K562 (cell line): ENCODE data around the gene LSS. TPM values are rescaled to one million over a fixed set of nuclear protein-coding genes. Genes with fewer than 3 reads are reported as not detected.

Experiments used
- ATAC-seq: fragments of 200-7000 bp; cut with Tn5 transposase; 3 replicates; pipeline ENCODE4 v1.9.1; 2020; ENCODE audit warnings: moderate library complexity
- BruUV-seq: library from RNA; stranded (reverse); fragments of 400-500 nt; replicated peaks from 2 replicates; lab custom pipeline; 2021; lab: Mats Ljungman, UMichigan
- CTCF ChIA-PET: fragments of 300-600 bp; formaldehyde crosslinking; extraction: SDS; loops from one replicate; lab custom pipeline; 2021; ENCODE audit warnings: low intra/inter-chr PET ratio; lab: Yijun Ruan, JAX
- POLR2A ChIA-PET: fragments of 300-600, 350-650 bp; sonication (Branson Sonifier 250); formaldehyde crosslinking; extraction: SDS; loops from one replicate; lab custom pipeline; 2021; ENCODE audit warnings: antibody characterized with exemption, inconsistent platforms; lab: Yijun Ruan, JAX
- DNase-seq, 4 experiments: peaks; one replicate each; pipeline versions ENCODE4 v3.0.0 to v3.0.0-alpha.2; 2011 to 2018; ENCODE audit warnings: low spot score in 3 of 4, mixed read lengths in 3 of 4; ENCODE audit errors: extremely low read depth in 1 of 4
- FAIRE-seq: peaks from 2 replicates; lab custom pipeline; 2011; peaks lifted over from hg19 to GRCh38; lab: Jason Lieb, UNC
- H2AFZ ChIP-seq: 2 replicates; pipeline ENCODE4 v1.6.0; 2011; ENCODE audit warnings: low read depth, low read length, control low read depth, inconsistent platforms
- H3K27ac ChIP-seq: fragments of 200-600 bp; 3 replicates; pipeline ENCODE4 v1.8.0; 2011; ENCODE audit warnings: low read depth, mild to moderate bottlenecking, control low read depth, inconsistent platforms, low read length, moderate library complexity, mixed read lengths; ENCODE audit errors: extremely low read depth
- H3K27me3 ChIP-seq, 2 experiments: fragments of 300-600 bp in 1 of 2; 2 replicates in 1 of 2; 3 replicates in 1 of 2; pipeline versions ENCODE4 v1.6.0 to v1.8.0; 2011; ENCODE audit warnings: inconsistent platforms in 2 of 2, low read length in 2 of 2, mild to moderate bottlenecking in 1 of 2, mixed read lengths in 1 of 2, moderate library complexity in 1 of 2; ENCODE audit not compliant: control insufficient read depth in 2 of 2, insufficient read depth in 2 of 2
- H3K36me3 ChIP-seq: fragments of 300-600 bp; 3 replicates; pipeline ENCODE4 v1.8.0; 2011; ENCODE audit warnings: mild to moderate bottlenecking, low read length, inconsistent platforms; ENCODE audit not compliant: control insufficient read depth, insufficient read depth
- H3K4me1 ChIP-seq, 2 experiments: fragments of 200-600 bp in 1 of 2; replicated peaks in 1 of 2; 2 replicates in 1 of 2; 3 replicates in 1 of 2; pipeline versions ENCODE4 v1.5.1 to v1.8.0; 2011; ENCODE audit warnings: inconsistent platforms in 2 of 2, low read length in 2 of 2, mild to moderate bottlenecking in 1 of 2, mixed read lengths in 1 of 2, moderate library complexity in 1 of 2; ENCODE audit not compliant: control insufficient read depth in 2 of 2, insufficient read depth in 2 of 2
- H3K4me2 ChIP-seq: 2 replicates; pipeline ENCODE4 v1.6.1; 2011; ENCODE audit warnings: low read length, control low read depth, inconsistent platforms, mixed read lengths; ENCODE audit not compliant: insufficient read depth
- H3K4me3 ChIP-seq: fragments of 200-600 bp; sonication (generic), shearing (Covaris generic); 2 replicates; pipeline ENCODE4 v1.5.1; 2016; ENCODE audit warnings: control low read depth, inconsistent platforms
- H3K79me2 ChIP-seq: fragments of 200-600 bp; 3 replicates; pipeline ENCODE4 v1.8.0; 2011; ENCODE audit warnings: low read length, inconsistent platforms; ENCODE audit not compliant: control insufficient read depth, insufficient read depth
- H3K9ac ChIP-seq, 2 experiments: 2 replicates each; pipeline versions ENCODE4 v1.6.0 to v1.6.1; 2011; ENCODE audit warnings: low read depth in 2 of 2, low read length in 2 of 2, control low read depth in 1 of 2, inconsistent platforms in 1 of 2, mild to moderate bottlenecking in 1 of 2, mixed read lengths in 1 of 2; ENCODE audit not compliant: insufficient read depth in 1 of 2
- H3K9me1 ChIP-seq: one replicate; pipeline ENCODE4 v1.6.0; 2011; ENCODE audit warnings: inconsistent platforms, mild to moderate bottlenecking, low read length, moderate library complexity; ENCODE audit not compliant: control insufficient read depth, insufficient read depth
- H3K9me3 ChIP-seq: replicated peaks from 2 replicates; pipeline ENCODE4 v1.5.1; 2011; ENCODE audit warnings: low read depth, low read length, inconsistent platforms; ENCODE audit not compliant: control insufficient read depth, insufficient read depth
- H4K20me1 ChIP-seq: replicated peaks from 2 replicates; pipeline ENCODE4 v1.6.1; 2011; ENCODE audit warnings: low read length, inconsistent platforms, mixed read lengths; ENCODE audit not compliant: control insufficient read depth, insufficient read depth
- FOXA1 ChIP-seq: fragments of 450-650 bp; IDR thresholded peaks from 2 replicates; pipeline ENCODE4 v1.6.1; 2016; ENCODE audit warnings: mild to moderate bottlenecking, borderline replicate concordance
- KLF16 ChIP-seq: IDR thresholded peaks from 2 replicates; pipeline ENCODE4 v1.6.1; 2016; ENCODE audit warnings: antibody characterized with exemption
- TRIM24 ChIP-seq, 2 experiments: fragments of 450-650 bp; IDR thresholded peaks; 2 replicates each; pipeline ENCODE4 v1.6.1; 2016
- ZBTB1 ChIP-seq: sonication (generic); formaldehyde crosslinking; IDR thresholded peaks from 2 replicates; pipeline ENCODE4 v1.8.1; 2023; ENCODE audit warnings: missing genetic modification reagents, low read depth, mild to moderate bottlenecking, borderline replicate concordance
- ZNF785 ChIP-seq: fragments of 250-450 bp; sonication (Bioruptor Pico); IDR thresholded peaks from 2 replicates; pipeline ENCODE4 v1.4.0; 2020; ENCODE audit warnings: mild to moderate bottlenecking
- WGBS: fragments of 100-300 bp; shearing (Covaris generic); methylation state at CpG from one replicate; pipeline ENCODE4 v1.1.6; 2016; ENCODE audit warnings: low coverage, mixed read lengths; ENCODE audit not compliant: insufficient coverage; ENCODE audit errors: missing lambda C conversion rate; 5-methylcytosine and 5-hydroxymethylcytosine counted together
- in situ Hi-C: fragments of 300-500 bp; cut with MboI; formaldehyde crosslinking; loops from 4 replicates; pipeline ENCODE4 v1.15.0; 2018; ENCODE audit warnings: inconsistent platforms, mixed read lengths
- intact Hi-C: fragments of 100-400 bp; cut with micrococcal nuclease; formaldehyde crosslinking; loops from 2 replicates; pipeline ENCODE4 v1.14.2; 2022
- polyA plus RNA-seq, 8 experiments: library from polyadenylated mRNA; depleted of rRNA in 4 of 8; stranded (reverse) in 5 of 8; unstranded in 3 of 8; fragments of >200 nt; fragmentation: Nextera tagmentation in 2 of 8; fragmentation: Illumina TruSeq in 1 of 8; extraction: Ambion mirVana in 2 of 8; extraction: Trizol in 1 of 8; gene quantifications; 2 replicates each; pipeline versions ENCODE4 v1.2.1 to v1.2.3, GENCODE V29; 2011 to 2014; ENCODE audit warnings: inconsistent platforms in 1 of 8, missing spikeins in 1 of 8
- total RNA-seq, 7 experiments: library from RNA; depleted of rRNA in 6 of 7; stranded (reverse); fragments of >200 nt in 6 of 7; fragmentation: Illumina TruSeq in 2 of 7; extraction: Trizol in 2 of 7; gene quantifications; 2 replicates each; pipeline versions ENCODE4 v1.2.1 to v1.2.3, GENCODE V29; 2011 to 2021; ENCODE audit warnings: low replicate concordance in 1 of 7

The LSS gene
- total and polyA plus RNA-seq, 9 of the 15 experiments (the other 6 are each of a cell fraction or from before 2014, with no cell fraction given), result 2.2 to 89.5 (median 37.4) TPM

DNA sequence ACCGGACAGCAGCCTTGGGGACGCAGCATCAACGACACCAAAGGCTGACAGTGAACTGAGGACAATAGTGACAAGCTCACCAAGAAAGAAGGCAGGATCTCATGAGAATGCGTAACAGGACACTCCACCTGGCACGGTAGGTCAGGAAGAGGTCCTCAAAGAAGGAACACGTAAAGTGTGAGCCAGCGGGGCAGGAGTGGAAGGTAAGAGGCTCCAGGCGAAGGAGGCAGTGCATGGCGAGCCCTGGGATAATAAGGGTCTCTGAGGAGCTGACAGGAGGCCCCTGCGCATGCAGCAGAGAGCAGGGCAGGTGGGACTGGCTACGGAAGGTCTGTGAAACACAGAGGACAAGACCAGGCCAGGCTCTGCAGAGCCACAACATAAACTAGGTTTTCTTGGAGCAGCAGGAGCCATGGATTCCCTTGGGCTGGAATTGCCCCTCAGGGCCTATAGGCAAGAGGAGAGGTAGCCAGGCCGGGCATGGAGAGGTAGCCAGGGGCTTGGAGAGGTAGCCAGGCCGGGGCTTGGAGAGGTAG is 8.2 kb downstream of the LSS start:
- no peak for TF ChIP-seq TRIM24 (IDR thresholded peaks at IDR 0.05)
- TF ChIP-seq ZNF785 (CRISPR knock-in tag), result no peak
- no peak for TF ChIP-seq FOXA1
- TF ChIP-seq ZBTB1 (CRISPR knock-in tag), result no peak
- TF ChIP-seq KLF16, result no peak
- ChIA-PET POLR2A (interaction anchor here (0.7 to 0.8 kb wide), 2 partner anchors 22 to 395 kb away, joined by 3 read pairs; no protein-coding TSS in a partner anchor), CTCF (no interaction called here)
- no peaks in the 10 kb centered on the region for H3K27me3 ChIP-seq
- no peaks in the 10 kb centered on the region for H3K9me3 ChIP-seq
- peaks cover 5% of the 10 kb centered on the region for H3K9me1 ChIP-seq
- no TSS peak for BruUV-seq
- H3K27ac ChIP-seq, result no peak overlapping the region
- DNase-seq (no peak), ATAC-seq (no peak), FAIRE-seq (no peak)
- peak overlapping the region in 1 of 2 experiments; percentile 22; a peak in 1 of 4 replicates for H3K9ac ChIP-seq
- peaks cover 4 to 14% of the 10 kb centered on the region in 2 experiments; a peak in 4 of 5 replicates for H3K4me1 ChIP-seq
- H4K20me1 ChIP-seq, result peaks cover 3% of the 10 kb centered on the region; the same call in 1 of the 2 replicates
- H2AFZ ChIP-seq, result no peak overlapping the region
- H3K79me2 ChIP-seq, result peaks cover 31% of the 10 kb centered on the region
- no peak overlapping the region for H3K4me3 ChIP-seq
- intact Hi-C loops, result loop anchor here (10.0 kb wide), 2 partner anchors 184 to 234 kb away; partner anchors contain the start of gene DIP2A
- 92% methylated on average over 13 of the region's 13 CpGs for whole genome bisulfite sequencing
- no peak overlapping the region for H3K4me2 ChIP-seq
- in situ Hi-C loops, result no loop called here
- peaks cover 74% of the 10 kb centered on the region; the same call in 2 of the 3 replicates for H3K36me3 ChIP-seq
